ENCODE results near the gene EVA1A.

The EVA1A gene

GRCh38 chr2:75589391-75590105 lies 28.8 kb upstream of the EVA1A start:
- no peak for DNase-seq

GRCh38 chr2:75587954-75588587 lies 27.3 kb upstream of the EVA1A start:
- no peak for DNase-seq

- no peak for DNase-seq
These were observed 26.2 kb upstream of the EVA1A start for GRCh38 chr2:75586971-75587370.

GRCh38 chr2:75582840-75583239 lies 22.1 kb upstream of the EVA1A start:
- DNase-seq: no peak

GRCh38 chr2:75580606-75581005 lies 19.9 kb upstream of the EVA1A start:
- no peak for DNase-seq

- DNase-seq: no peak
These were observed 19.4 kb upstream of the EVA1A start for GRCh38 chr2:75580156-75580555.

GRCh38 chr2:75579186-75579585 lies 18.4 kb upstream of the EVA1A start:
- DNase-seq: no peak

- no peak for DNase-seq
These were observed 16.5 kb upstream of the EVA1A start for GRCh38 chr2:75577280-75577679.

GRCh38 chr2:75574106-75574505 lies 13.4 kb upstream of the EVA1A start:
- no peak for DNase-seq

GRCh38 chr2:75573145-75573878 lies 12.6 kb upstream of the EVA1A start:
- DNase-seq: no peak

- DNase-seq: no peak
These were observed 11.1 kb upstream of the EVA1A start for GRCh38 chr2:75571730-75572430.

- no peak for DNase-seq
These were observed 10.4 kb upstream of the EVA1A start for GRCh38 chr2:75570948-75571729.

- no peak for DNase-seq
These were observed 9.5 kb upstream of the EVA1A start for GRCh38 chr2:75570024-75570947.

GRCh38 chr2:75569546-75569945 lies 8.8 kb upstream of the EVA1A start:
- DNase-seq: no peak

GRCh38 chr2:75568174-75568573 lies 7.4 kb upstream of the EVA1A start:
- no peak for DNase-seq

GRCh38 chr2:75565472-75566462 lies 5.0 kb upstream of the EVA1A start:
- DNase-seq: no peak

- DNase-seq: no peak
These were observed 4.1 kb upstream of the EVA1A start for GRCh38 chr2:75564713-75565359.

GRCh38 chr2:75564026-75564688 lies 3.4 kb upstream of the EVA1A start:
- no peak for DNase-seq

- no peak for DNase-seq
These were observed 2.9 kb upstream of the EVA1A start for GRCh38 chr2:75563591-75563990.

Data from NCI-H1930 (cell line).